HepG2 (cell line): ENCODE results near the gene SLC19A1. TPM values are rescaled to one million over a fixed set of nuclear protein-coding genes. Genes with fewer than 3 reads are reported as not detected.

Source experiments
- BRD4 ChIP-seq: sonication (generic); formaldehyde crosslinking; IDR thresholded peaks from 2 replicates; pipeline ENCODE4 v1.4.0; 2020; ENCODE audit warnings: missing genetic modification reagents
- CBX1 ChIP-seq: IDR thresholded peaks from one replicate; pipeline ENCODE4 v1.6.1; 2016; ENCODE audit warnings: antibody characterized with exemption, low read depth
- CBX5 ChIP-seq: sonication (generic); formaldehyde crosslinking; IDR thresholded peaks from 2 replicates; pipeline ENCODE4 v1.4.0; 2020; ENCODE audit warnings: missing genetic modification reagents, borderline replicate concordance
- ELF1 ChIP-seq: sonication (generic); formaldehyde crosslinking; IDR thresholded peaks from 2 replicates; pipeline ENCODE4 v1.4.0; 2020; ENCODE audit warnings: missing genetic modification reagents
- FIP1L1 ChIP-seq: fragments of 200-400 bp; formaldehyde crosslinking; IDR thresholded peaks from 2 replicates; pipeline ENCODE4 v1.6.1; 2018; ENCODE audit warnings: low read depth, mild to moderate bottlenecking, low read length, moderate library complexity, borderline replicate concordance; ENCODE audit not compliant: insufficient read depth
- HNF4A ChIP-seq: sonication (generic); formaldehyde crosslinking; IDR thresholded peaks from 2 replicates; pipeline ENCODE4 v1.4.0; 2020; ENCODE audit warnings: missing genetic modification reagents
- POLR2G ChIP-seq: fragments of 200-400 bp; formaldehyde crosslinking; IDR thresholded peaks from 2 replicates; pipeline ENCODE4 v1.6.1; 2018; ENCODE audit warnings: mild to moderate bottlenecking, low read depth, low read length, moderate library complexity
- RFXAP ChIP-seq: sonication (generic); formaldehyde crosslinking; IDR thresholded peaks from 2 replicates; pipeline ENCODE4 v1.4.0; 2020; ENCODE audit warnings: missing genetic modification reagents, borderline replicate concordance
- SALL1 ChIP-seq: sonication (generic); formaldehyde crosslinking; IDR thresholded peaks from 2 replicates; pipeline ENCODE4 v1.8.0; 2022; ENCODE audit warnings: mild to moderate bottlenecking, missing genetic modification reagents
- SP1 ChIP-seq, 2 experiments: fragments of 450-650 bp in 1 of 2; sonication (generic) in 1 of 2; formaldehyde crosslinking in 1 of 2; IDR thresholded peaks; 2 replicates each; pipeline versions ENCODE4 v1.4.0 to v1.6.1; 2016 to 2020; ENCODE audit warnings: missing genetic modification reagents in 1 of 2
- SP2 ChIP-seq: sonication (generic); formaldehyde crosslinking; IDR thresholded peaks from 2 replicates; pipeline ENCODE4 v1.5.1; 2020; ENCODE audit warnings: mild to moderate bottlenecking, missing genetic modification reagents
- SRSF9 ChIP-seq: fragments of 200-400 bp; formaldehyde crosslinking; IDR thresholded peaks from 2 replicates; pipeline ENCODE4 v1.6.1; 2018; ENCODE audit warnings: borderline replicate concordance, mild to moderate bottlenecking, low read depth, low read length; ENCODE audit not compliant: insufficient read depth, poor library complexity, severe bottlenecking
- SSRP1 ChIP-seq: IDR thresholded peaks from 2 replicates; pipeline ENCODE4 v1.6.1; 2016; ENCODE audit warnings: control low read depth
- TFAP4 ChIP-seq: sonication (generic); IDR thresholded peaks from 2 replicates; pipeline ENCODE4 v1.6.1; 2016; ENCODE audit warnings: low read depth, borderline replicate concordance
- TOE1 ChIP-seq: sonication (generic); formaldehyde crosslinking; IDR thresholded peaks from 2 replicates; pipeline ENCODE4 v1.4.0; 2020; ENCODE audit warnings: mild to moderate bottlenecking, missing genetic modification reagents
- ZNF264 ChIP-seq: sonication (generic); formaldehyde crosslinking; IDR thresholded peaks from 2 replicates; pipeline ENCODE4 v1.4.0; 2020; ENCODE audit warnings: missing genetic modification reagents
- ZNF564 ChIP-seq: sonication (generic); formaldehyde crosslinking; IDR thresholded peaks from 2 replicates; pipeline ENCODE4 v1.8.1; 2023; ENCODE audit warnings: mild to moderate bottlenecking, missing genetic modification reagents
- ZNF629 ChIP-seq: sonication (generic); formaldehyde crosslinking; conservative IDR thresholded peaks from 2 replicates; pipeline ENCODE4 v1.5.0; 2020; ENCODE audit warnings: missing genetic modification reagents
- ZNF841 ChIP-seq: sonication (generic); formaldehyde crosslinking; IDR thresholded peaks from 2 replicates; pipeline ENCODE4 v1.8.1; 2023; ENCODE audit warnings: missing genetic modification reagents, borderline replicate concordance
- ZSCAN20 ChIP-seq: sonication (generic); formaldehyde crosslinking; IDR thresholded peaks from 2 replicates; pipeline ENCODE4 v1.4.0; 2020; ENCODE audit warnings: missing genetic modification reagents, mild to moderate bottlenecking, borderline replicate concordance
- polyA plus RNA-seq, 8 experiments: library from polyadenylated mRNA; depleted of rRNA in 3 of 8; stranded (reverse) in 7 of 8; unstranded in 1 of 8; fragments of >200 nt; fragmentation: Illumina TruSeq in 4 of 8; extraction: Trizol in 4 of 8; gene quantifications; 2 replicates each; pipeline versions ENCODE4 v1.2.1 to v1.2.3, GENCODE V29; 2011 to 2016; ENCODE audit warnings: low read depth in 4 of 8, missing spikeins in 1 of 8, mixed read lengths in 1 of 8; ENCODE audit not compliant: insufficient read depth in 1 of 8
- total RNA-seq, 5 experiments: library from RNA; depleted of rRNA; stranded (reverse); fragments of >200 nt; fragmentation: Illumina TruSeq; extraction: Trizol; gene quantifications; 2 replicates each; pipeline ENCODE4 v1.2.3, GENCODE V29; 2016; ENCODE audit warnings: low read depth in 1 of 5
- TF ChIP-seq, protein P1 (sequence below): sonication (generic); formaldehyde crosslinking; IDR thresholded peaks from 2 replicates; pipeline ENCODE4 v1.8.1; 2022; ENCODE audit warnings: mild to moderate bottlenecking, missing genetic modification reagents
- TF ChIP-seq, protein P2 (sequence below): sonication (generic); formaldehyde crosslinking; IDR thresholded peaks from 2 replicates; pipeline ENCODE4 v1.5.0; 2020; ENCODE audit warnings: missing genetic modification reagents
- TF ChIP-seq, protein P3 (sequence below): sonication (generic); formaldehyde crosslinking; IDR thresholded peaks from 2 replicates; pipeline ENCODE4 v1.5.1; 2020; ENCODE audit warnings: mild to moderate bottlenecking, missing genetic modification reagents, moderate library complexity
- TF ChIP-seq, protein P4 (sequence below): IDR thresholded peaks from 2 replicates; pipeline ENCODE4 v1.6.1; 2012; ENCODE audit warnings: low read length, improper control_type of control experiment

SLC19A1 gene
- total and polyA plus RNA-seq, 2 of the 13 experiments (the other 11 are each of a cell fraction or from before 2014, with no cell fraction given), result 21.8 to 23.0 TPM

- TF ChIP-seq, protein P1, sequence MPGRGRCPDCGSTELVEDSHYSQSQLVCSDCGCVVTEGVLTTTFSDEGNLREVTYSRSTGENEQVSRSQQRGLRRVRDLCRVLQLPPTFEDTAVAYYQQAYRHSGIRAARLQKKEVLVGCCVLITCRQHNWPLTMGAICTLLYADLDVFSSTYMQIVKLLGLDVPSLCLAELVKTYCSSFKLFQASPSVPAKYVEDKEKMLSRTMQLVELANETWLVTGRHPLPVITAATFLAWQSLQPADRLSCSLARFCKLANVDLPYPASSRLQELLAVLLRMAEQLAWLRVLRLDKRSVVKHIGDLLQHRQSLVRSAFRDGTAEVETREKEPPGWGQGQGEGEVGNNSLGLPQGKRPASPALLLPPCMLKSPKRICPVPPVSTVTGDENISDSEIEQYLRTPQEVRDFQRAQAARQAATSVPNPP, result no peak
- TF ChIP-seq FIP1L1 (no peak), ZNF629 (CRISPR knock-in tag) (no peak), TFAP4 (no peak), HNF4A (CRISPR knock-in tag) (no peak), ZNF564 (CRISPR knock-in tag) (no peak), SSRP1 (CRISPR knock-in tag) (no peak), SALL1 (peak; percentile 77), RFXAP (CRISPR knock-in tag) (no peak), ELF1 (no peak), CBX1 (no peak), CBX5 (CRISPR knock-in tag) (no peak), BRD4 (CRISPR knock-in tag) (no peak), SRSF9 (no peak), SP1 (IDR thresholded peaks at IDR 0.05) (no peak), SP1 (CRISPR knock-in tag; IDR thresholded peaks at IDR 0.05) (peak; percentile 67), SP2 (CRISPR knock-in tag) (no peak), ZNF264 (CRISPR knock-in tag) (no peak), POLR2G (no peak), TOE1 (CRISPR knock-in tag) (no peak), ZSCAN20 (CRISPR knock-in tag) (no peak), ZNF841 (CRISPR knock-in tag) (no peak)
- TF ChIP-seq, protein P2, sequence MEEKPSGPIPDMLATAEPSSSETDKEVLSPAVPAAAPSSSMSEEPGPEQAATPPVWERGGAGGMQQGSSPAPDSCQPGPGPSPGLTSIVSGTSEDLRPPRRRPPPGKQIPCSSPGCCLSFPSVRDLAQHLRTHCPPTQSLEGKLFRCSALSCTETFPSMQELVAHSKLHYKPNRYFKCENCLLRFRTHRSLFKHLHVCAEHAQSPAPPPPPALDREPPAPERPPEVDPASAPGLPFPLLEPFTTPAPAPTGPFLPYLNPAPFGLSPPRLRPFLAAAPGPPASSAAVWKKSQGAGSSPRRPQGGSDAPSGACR (CRISPR knock-in tag), result 0 out of 2 replicates have a peak, but pooled peaks have one; percentile 33
- TF ChIP-seq, protein P3, sequence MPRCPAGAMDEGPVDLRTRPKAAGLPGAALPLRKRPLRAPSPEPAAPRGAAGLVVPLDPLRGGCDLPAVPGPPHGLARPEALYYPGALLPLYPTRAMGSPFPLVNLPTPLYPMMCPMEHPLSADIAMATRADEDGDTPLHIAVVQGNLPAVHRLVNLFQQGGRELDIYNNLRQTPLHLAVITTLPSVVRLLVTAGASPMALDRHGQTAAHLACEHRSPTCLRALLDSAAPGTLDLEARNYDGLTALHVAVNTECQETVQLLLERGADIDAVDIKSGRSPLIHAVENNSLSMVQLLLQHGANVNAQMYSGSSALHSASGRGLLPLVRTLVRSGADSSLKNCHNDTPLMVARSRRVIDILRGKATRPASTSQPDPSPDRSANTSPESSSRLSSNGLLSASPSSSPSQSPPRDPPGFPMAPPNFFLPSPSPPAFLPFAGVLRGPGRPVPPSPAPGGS (CRISPR knock-in tag), result no peak
- TF ChIP-seq, protein P4, sequence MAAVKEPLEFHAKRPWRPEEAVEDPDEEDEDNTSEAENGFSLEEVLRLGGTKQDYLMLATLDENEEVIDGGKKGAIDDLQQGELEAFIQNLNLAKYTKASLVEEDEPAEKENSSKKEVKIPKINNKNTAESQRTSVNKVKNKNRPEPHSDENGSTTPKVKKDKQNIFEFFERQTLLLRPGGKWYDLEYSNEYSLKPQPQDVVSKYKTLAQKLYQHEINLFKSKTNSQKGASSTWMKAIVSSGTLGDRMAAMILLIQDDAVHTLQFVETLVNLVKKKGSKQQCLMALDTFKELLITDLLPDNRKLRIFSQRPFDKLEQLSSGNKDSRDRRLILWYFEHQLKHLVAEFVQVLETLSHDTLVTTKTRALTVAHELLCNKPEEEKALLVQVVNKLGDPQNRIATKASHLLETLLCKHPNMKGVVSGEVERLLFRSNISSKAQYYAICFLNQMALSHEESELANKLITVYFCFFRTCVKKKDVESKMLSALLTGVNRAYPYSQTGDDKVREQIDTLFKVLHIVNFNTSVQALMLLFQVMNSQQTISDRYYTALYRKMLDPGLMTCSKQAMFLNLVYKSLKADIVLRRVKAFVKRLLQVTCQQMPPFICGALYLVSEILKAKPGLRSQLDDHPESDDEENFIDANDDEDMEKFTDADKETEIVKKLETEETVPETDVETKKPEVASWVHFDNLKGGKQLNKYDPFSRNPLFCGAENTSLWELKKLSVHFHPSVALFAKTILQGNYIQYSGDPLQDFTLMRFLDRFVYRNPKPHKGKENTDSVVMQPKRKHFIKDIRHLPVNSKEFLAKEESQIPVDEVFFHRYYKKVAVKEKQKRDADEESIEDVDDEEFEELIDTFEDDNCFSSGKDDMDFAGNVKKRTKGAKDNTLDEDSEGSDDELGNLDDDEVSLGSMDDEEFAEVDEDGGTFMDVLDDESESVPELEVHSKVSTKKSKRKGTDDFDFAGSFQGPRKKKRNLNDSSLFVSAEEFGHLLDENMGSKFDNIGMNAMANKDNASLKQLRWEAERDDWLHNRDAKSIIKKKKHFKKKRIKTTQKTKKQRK, result no peak
These were observed 12.4 kb upstream of the SLC19A1 start (continued) for GRCh38 chr21:45554477-45555175.
